GM06990 (cell line): Measurements from ENCODE around the gene CELSR3.

Experiments
- DNase-seq: peaks from one replicate; pipeline ENCODE4 v3.0.0-alpha.2; 2011; ENCODE audit not compliant: insufficient read length; ENCODE audit errors: extremely low read depth
- H3K27me3 ChIP-seq: replicated peaks from 2 replicates; pipeline ENCODE4 v1.6.0; 2011; ENCODE audit warnings: low read length; ENCODE audit not compliant: control insufficient read depth, insufficient read depth
- H3K36me3 ChIP-seq: 2 replicates; pipeline ENCODE4 v1.5.1; 2011; ENCODE audit warnings: low read length; ENCODE audit not compliant: control insufficient read depth, insufficient read depth
- H3K4me3 ChIP-seq: replicated peaks from 2 replicates; pipeline ENCODE4 v1.5.1; 2011; ENCODE audit warnings: low read depth, mild to moderate bottlenecking, control low read depth, low read length
- CTCF ChIP-seq: IDR thresholded peaks from 2 replicates; pipeline ENCODE4 v1.5.1; 2011; ENCODE audit warnings: low read length, control low read depth, mild to moderate bottlenecking, inconsistent platforms; ENCODE audit not compliant: insufficient read depth, poor library complexity, severe bottlenecking

The CELSR3 gene

GRCh38 chr3:48686538-48687219, 24.0 kb upstream of the CELSR3 start:
- DNase-seq = no peak
- no peak for TF ChIP-seq CTCF
- H3K36me3 ChIP-seq = peaks cover 27% of the 10 kb centered on the region
- H3K4me3 ChIP-seq = no peak overlapping the region
- no peaks in the 10 kb centered on the region for H3K27me3 ChIP-seq

GRCh38 chr3:48685603-48686511, 23.2 kb upstream of the CELSR3 start, which contains the start of gene NCKIPSD:
Gene NCKIPSD (minus strand): TSS chr3:48685915. CDS start chr3:48685807, 108 bp downstream.
- peak; percentile 90 for DNase-seq
- Histone ChIP-seq H3K36me3 (peaks cover 32% of the 10 kb centered on the region), H3K27me3 (no peaks in the 10 kb centered on the region), H3K4me3 (peak within 1 kb of the TSS; percentile 89)
- peak; percentile 73 for TF ChIP-seq CTCF

GRCh38 chr3:48685293-48685602, 22.6 kb upstream of the CELSR3 start:
- peak; percentile 77 for TF ChIP-seq CTCF
- Histone ChIP-seq H3K4me3 (peak overlapping the region; percentile 89), H3K36me3 (peaks cover 34% of the 10 kb centered on the region), H3K27me3 (no peaks in the 10 kb centered on the region)
- DNase-seq = no peak

- no peaks in the 10 kb centered on the region for H3K27me3 ChIP-seq
- TF ChIP-seq CTCF = no peak
- no peak for DNase-seq
- peak overlapping the region; percentile 89 for H3K4me3 ChIP-seq
- H3K36me3 ChIP-seq = peaks cover 35% of the 10 kb centered on the region
Observed at GRCh38 chr3:48684480-48685143, 21.9 kb upstream of the CELSR3 start.

- Histone ChIP-seq H3K36me3 (peaks cover 34% of the 10 kb centered on the region), H3K27me3 (no peaks in the 10 kb centered on the region), H3K4me3 (no peak overlapping the region)
- DNase-seq = no peak
- TF ChIP-seq CTCF = no peak
Observed at GRCh38 chr3:48684054-48684349, 21.3 kb upstream of the CELSR3 start.
